Measurements from ENCODE around the gene TMPRSS13.
"Not testable (repeated sequence)": the region's sequence is repeated elsewhere in the genome, so short reads cannot be mapped to it uniquely, and the experiment has no call there.

TMPRSS13 gene

GRCh38 chr11:117948466-117948865, 19.3 kb upstream of the TMPRSS13 start:
- not testable (repeated sequence) for H3K27me3 ChIP-seq (ENCODE audit: control insufficient read depth, insufficient read depth, low read length); H3K9ac ChIP-seq (ENCODE audit: low read depth, low read length); H3K9me3 ChIP-seq (ENCODE audit: control insufficient read depth, insufficient read depth, low read length); H3K36me3 ChIP-seq (ENCODE audit: control insufficient read depth, insufficient read depth, low read length); H3K4me3 ChIP-seq (ENCODE audit: low read depth, low read length); H3K4me1 ChIP-seq (ENCODE audit: control insufficient read depth, insufficient read depth, low read length)

GRCh38 chr11:117947751-117948150, 18.5 kb upstream of the TMPRSS13 start:
- H3K36me3 ChIP-seq (ENCODE audit: control insufficient read depth, insufficient read depth, low read length); H3K4me1 ChIP-seq (ENCODE audit: control insufficient read depth, insufficient read depth, low read length); H3K27me3 ChIP-seq (ENCODE audit: control insufficient read depth, insufficient read depth, low read length); H3K4me3 ChIP-seq (ENCODE audit: low read depth, low read length); H3K9ac ChIP-seq (ENCODE audit: low read depth, low read length); H3K9me3 ChIP-seq (ENCODE audit: control insufficient read depth, insufficient read depth, low read length): not testable (repeated sequence)

GRCh38 chr11:117946842-117947526, 17.8 kb upstream of the TMPRSS13 start:
- Histone ChIP-seq H3K4me1 (ENCODE audit: control insufficient read depth, insufficient read depth, low read length) (no peaks in the 10 kb centered on the region), H3K27me3 (ENCODE audit: control insufficient read depth, insufficient read depth, low read length) (no peaks in the 10 kb centered on the region), H3K4me3 (ENCODE audit: low read depth, low read length) (no peak overlapping the region), H3K9ac (ENCODE audit: low read depth, low read length) (no peak overlapping the region), H3K36me3 (ENCODE audit: control insufficient read depth, insufficient read depth, low read length) (no peaks in the 10 kb centered on the region), H3K9me3 (ENCODE audit: control insufficient read depth, insufficient read depth, low read length) (no peaks in the 10 kb centered on the region)

- Histone ChIP-seq H3K9me3 (ENCODE audit: control insufficient read depth, insufficient read depth, low read length) (no peaks in the 10 kb centered on the region), H3K4me3 (ENCODE audit: low read depth, low read length) (no peak overlapping the region), H3K4me1 (ENCODE audit: control insufficient read depth, insufficient read depth, low read length) (no peaks in the 10 kb centered on the region), H3K9ac (ENCODE audit: low read depth, low read length) (no peak overlapping the region), H3K27me3 (ENCODE audit: control insufficient read depth, insufficient read depth, low read length) (no peaks in the 10 kb centered on the region), H3K36me3 (ENCODE audit: control insufficient read depth, insufficient read depth, low read length) (no peaks in the 10 kb centered on the region)
Observed at GRCh38 chr11:117946156-117946841, 17.1 kb upstream of the TMPRSS13 start.

- Histone ChIP-seq H3K9me3 (ENCODE audit: control insufficient read depth, insufficient read depth, low read length) (no peaks in the 10 kb centered on the region), H3K4me1 (ENCODE audit: control insufficient read depth, insufficient read depth, low read length) (no peaks in the 10 kb centered on the region), H3K4me3 (ENCODE audit: low read depth, low read length) (no peak overlapping the region), H3K9ac (ENCODE audit: low read depth, low read length) (no peak overlapping the region), H3K27me3 (ENCODE audit: control insufficient read depth, insufficient read depth, low read length) (no peaks in the 10 kb centered on the region), H3K36me3 (ENCODE audit: control insufficient read depth, insufficient read depth, low read length) (no peaks in the 10 kb centered on the region)
Observed at GRCh38 chr11:117945047-117945810, 16.0 kb upstream of the TMPRSS13 start.

GRCh38 chr11:117944554-117944953, 15.4 kb upstream of the TMPRSS13 start:
- Histone ChIP-seq H3K9me3 (ENCODE audit: control insufficient read depth, insufficient read depth, low read length) (no peaks in the 10 kb centered on the region), H3K27me3 (ENCODE audit: control insufficient read depth, insufficient read depth, low read length) (no peaks in the 10 kb centered on the region), H3K4me3 (ENCODE audit: low read depth, low read length) (no peak overlapping the region), H3K9ac (ENCODE audit: low read depth, low read length) (no peak overlapping the region), H3K4me1 (ENCODE audit: control insufficient read depth, insufficient read depth, low read length) (no peaks in the 10 kb centered on the region), H3K36me3 (ENCODE audit: control insufficient read depth, insufficient read depth, low read length) (no peaks in the 10 kb centered on the region)

GRCh38 chr11:117941976-117942654, 12.9 kb upstream of the TMPRSS13 start:
- Histone ChIP-seq H3K9me3 (ENCODE audit: control insufficient read depth, insufficient read depth, low read length) (no peaks in the 10 kb centered on the region), H3K36me3 (ENCODE audit: control insufficient read depth, insufficient read depth, low read length) (no peaks in the 10 kb centered on the region), H3K9ac (ENCODE audit: low read depth, low read length) (no peak overlapping the region), H3K4me1 (ENCODE audit: control insufficient read depth, insufficient read depth, low read length) (no peaks in the 10 kb centered on the region), H3K4me3 (ENCODE audit: low read depth, low read length) (no peak overlapping the region), H3K27me3 (ENCODE audit: control insufficient read depth, insufficient read depth, low read length) (no peaks in the 10 kb centered on the region)

GRCh38 chr11:117941163-117941707, 12.0 kb upstream of the TMPRSS13 start:
- H3K27me3 ChIP-seq (ENCODE audit: control insufficient read depth, insufficient read depth, low read length) = no peaks in the 10 kb centered on the region
- no peaks in the 10 kb centered on the region for H3K36me3 ChIP-seq (ENCODE audit: control insufficient read depth, insufficient read depth, low read length)
- no peak overlapping the region for H3K9ac ChIP-seq (ENCODE audit: low read depth, low read length)
- no peak overlapping the region for H3K4me3 ChIP-seq (ENCODE audit: low read depth, low read length)
- H3K4me1 ChIP-seq (ENCODE audit: control insufficient read depth, insufficient read depth, low read length) = no peaks in the 10 kb centered on the region
- no peaks in the 10 kb centered on the region for H3K9me3 ChIP-seq (ENCODE audit: control insufficient read depth, insufficient read depth, low read length)

GRCh38 chr11:117940736-117941135, 11.5 kb upstream of the TMPRSS13 start:
- Histone ChIP-seq H3K9ac (ENCODE audit: low read depth, low read length) (no peak overlapping the region), H3K9me3 (ENCODE audit: control insufficient read depth, insufficient read depth, low read length) (no peaks in the 10 kb centered on the region), H3K4me3 (ENCODE audit: low read depth, low read length) (no peak overlapping the region), H3K27me3 (ENCODE audit: control insufficient read depth, insufficient read depth, low read length) (no peaks in the 10 kb centered on the region), H3K36me3 (ENCODE audit: control insufficient read depth, insufficient read depth, low read length) (no peaks in the 10 kb centered on the region), H3K4me1 (ENCODE audit: control insufficient read depth, insufficient read depth, low read length) (no peaks in the 10 kb centered on the region)

- Histone ChIP-seq H3K27me3 (ENCODE audit: control insufficient read depth, insufficient read depth, low read length) (no peaks in the 10 kb centered on the region), H3K36me3 (ENCODE audit: control insufficient read depth, insufficient read depth, low read length) (no peaks in the 10 kb centered on the region), H3K4me3 (ENCODE audit: low read depth, low read length) (no peak overlapping the region), H3K9me3 (ENCODE audit: control insufficient read depth, insufficient read depth, low read length) (no peaks in the 10 kb centered on the region), H3K4me1 (ENCODE audit: control insufficient read depth, insufficient read depth, low read length) (no peaks in the 10 kb centered on the region), H3K9ac (ENCODE audit: low read depth, low read length) (no peak overlapping the region)
Observed at GRCh38 chr11:117936973-117937372, 7.8 kb upstream of the TMPRSS13 start.

GRCh38 chr11:117934526-117935307, 5.5 kb upstream of the TMPRSS13 start:
- H3K27me3 ChIP-seq (ENCODE audit: control insufficient read depth, insufficient read depth, low read length) = no peaks in the 10 kb centered on the region
- H3K36me3 ChIP-seq (ENCODE audit: control insufficient read depth, insufficient read depth, low read length) = no peaks in the 10 kb centered on the region
- H3K9me3 ChIP-seq (ENCODE audit: control insufficient read depth, insufficient read depth, low read length) = no peaks in the 10 kb centered on the region
- no peak overlapping the region for H3K4me3 ChIP-seq (ENCODE audit: low read depth, low read length)
- no peak overlapping the region for H3K9ac ChIP-seq (ENCODE audit: low read depth, low read length)
- no peaks in the 10 kb centered on the region for H3K4me1 ChIP-seq (ENCODE audit: control insufficient read depth, insufficient read depth, low read length)
